Upper lobe of right lung (tissue), 1 donor: ENCODE measurements around the gene IL13. TPM values are rescaled to one million over a fixed set of nuclear protein-coding genes. Genes with fewer than 3 reads are reported as not detected.

ENCODE experiments used
- ATAC-seq: fragments of 200-7000 bp; cut with Tn5 transposase; one replicate; pipeline ENCODE4 v1.9.1; 2020; ENCODE audit warnings: mild to moderate bottlenecking, moderate library complexity
- DNase-seq: peaks from one replicate; pipeline ENCODE4 v3.0.0-alpha.2; 2020
- H3K27ac ChIP-seq: fragments of 200-600 bp; one replicate; pipeline ENCODE4 v1.8.0; 2022
- H3K27me3 ChIP-seq: fragments of 200-600 bp; one replicate; pipeline ENCODE4 v1.8.0; 2022; ENCODE audit warnings: mild to moderate bottlenecking
- H3K36me3 ChIP-seq: fragments of 200-600 bp; one replicate; pipeline ENCODE4 v1.8.0; 2022
- H3K4me1 ChIP-seq: fragments of 200-600 bp; one replicate; pipeline ENCODE4 v1.8.0; 2022
- H3K4me3 ChIP-seq: fragments of 200-600 bp; one replicate; pipeline ENCODE4 v1.8.0; 2022; ENCODE audit warnings: mild to moderate bottlenecking
- H3K9me3 ChIP-seq: fragments of 200-600 bp; one replicate; pipeline ENCODE4 v1.8.0; 2022
- CTCF ChIP-seq: fragments of 200-600 bp; IDR thresholded peaks from one replicate; pipeline ENCODE4 v1.8.0; 2022; ENCODE audit warnings: antibody characterized with exemption
- intact Hi-C: fragments of 100-400 bp; cut with DNase I; formaldehyde crosslinking; loops from one replicate; pipeline ENCODE4 v1.11.0; 2022
- total RNA-seq: library from RNA; stranded (reverse); fragmentation: NEBNext Ultra II Directional; extraction: Animal tissue kit (Norgen Biotek cat#: 25700); gene quantifications from one replicate; pipeline ENCODE4 v1.2.1, GENCODE V29; 2021
- donor health status: DM: no; HTN: yes; CAD: no; lungs with severe emphysema.

Gene IL13
- total RNA-seq, 1 donor from 2014 or later = not detected

GRCh38 chr5:132666310-132667123 is 8.5 kb downstream of the IL13 start:
- H3K4me1 ChIP-seq = peaks cover 3% of the 10 kb centered on the region
- H3K27ac ChIP-seq = no peak overlapping the region
- H3K36me3 ChIP-seq = no peaks in the 10 kb centered on the region
- no peaks in the 10 kb centered on the region for H3K27me3 ChIP-seq
- ATAC-seq (no peak), DNase-seq (no peak)
- intact Hi-C loops = no loop called here
- H3K9me3 ChIP-seq = no peaks in the 10 kb centered on the region
- no peak for TF ChIP-seq CTCF
- no peak overlapping the region for H3K4me3 ChIP-seq

DNA sequence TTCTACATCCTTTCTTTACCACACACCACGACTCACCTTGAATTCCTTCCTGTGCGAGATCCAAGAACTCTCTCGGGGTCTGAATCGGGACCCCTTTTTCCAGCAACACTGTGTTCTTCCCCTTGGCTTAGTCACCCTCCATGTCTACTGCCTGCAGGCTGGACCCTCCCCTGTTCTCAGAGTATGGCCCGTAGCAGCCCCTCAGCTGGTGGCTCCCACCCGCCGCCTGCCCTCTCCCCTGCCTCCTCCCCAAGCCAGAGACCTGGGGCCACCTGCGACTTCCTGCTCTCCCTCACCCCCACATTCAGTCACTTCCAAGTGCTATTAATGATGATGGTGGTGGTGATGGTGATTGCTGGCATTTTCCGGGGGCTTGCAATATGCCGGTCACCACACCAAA is 9.3 kb downstream of the IL13 start:
- no peaks in the 10 kb centered on the region for H3K27me3 ChIP-seq
- DNase-seq (no peak), ATAC-seq (no peak)
- intact Hi-C loops = no loop called here
- no peak for TF ChIP-seq CTCF
- H3K9me3 ChIP-seq = no peaks in the 10 kb centered on the region
- H3K4me1 ChIP-seq = peaks cover 3% of the 10 kb centered on the region
- no peak overlapping the region for H3K27ac ChIP-seq
- no peaks in the 10 kb centered on the region for H3K36me3 ChIP-seq
- H3K4me3 ChIP-seq = no peak overlapping the region

- no peak for DNase-seq
- H3K36me3 ChIP-seq = no peaks in the 10 kb centered on the region
- no peak for TF ChIP-seq CTCF
- H3K9me3 ChIP-seq = no peaks in the 10 kb centered on the region
- no peaks in the 10 kb centered on the region for H3K27me3 ChIP-seq
- no peak overlapping the region for H3K4me3 ChIP-seq
- peaks cover under 1% of the 10 kb centered on the region for H3K4me1 ChIP-seq
- intact Hi-C loops = no loop called here
- ATAC-seq = no peak
- no peak overlapping the region for H3K27ac ChIP-seq
Measured at GRCh38 chr5:132667761-132668705, 10.1 kb downstream of the IL13 start.

DNA sequence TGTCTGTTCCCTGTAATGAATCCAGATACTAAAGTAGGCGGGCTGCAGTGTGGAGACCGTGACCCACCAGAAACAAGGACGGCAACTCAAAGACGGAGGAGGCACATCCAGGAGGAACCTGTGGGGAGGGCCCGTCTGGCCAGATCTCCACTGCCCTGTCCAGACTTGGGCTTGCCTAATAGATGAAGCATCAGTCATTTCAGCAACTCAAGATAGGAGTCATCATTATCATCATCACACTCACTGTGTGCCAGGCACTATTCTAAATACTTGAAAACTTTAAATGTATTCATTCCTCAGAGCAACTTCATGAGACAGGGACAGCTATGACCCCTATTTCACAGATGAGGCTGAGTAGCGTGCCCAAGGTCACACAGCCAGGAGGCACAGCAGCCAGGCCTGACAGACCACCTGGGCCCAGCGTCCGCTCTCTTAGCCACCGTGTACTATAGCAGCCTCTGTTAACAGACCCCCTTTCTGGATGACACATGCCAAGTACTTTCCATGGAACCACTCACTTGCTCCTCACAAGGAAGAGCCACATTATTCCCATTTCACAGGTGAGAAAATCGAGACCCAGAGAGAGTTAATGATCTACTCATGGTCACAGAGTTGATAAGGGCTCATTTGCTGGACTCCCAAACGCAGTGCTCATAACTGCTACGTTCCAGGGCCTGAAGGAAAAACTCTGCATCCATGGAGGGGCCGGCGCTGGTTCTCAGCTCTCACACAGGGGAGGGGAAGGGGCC is 10.9 kb downstream of the IL13 start:
- TF ChIP-seq CTCF = no peak
- no peaks in the 10 kb centered on the region for H3K9me3 ChIP-seq
- no peak for ATAC-seq
- H3K27ac ChIP-seq = no peak overlapping the region
- intact Hi-C loops = no loop called here
- no peak overlapping the region for H3K4me3 ChIP-seq
- no peaks in the 10 kb centered on the region for H3K36me3 ChIP-seq
- DNase-seq = no peak
- peaks cover under 1% of the 10 kb centered on the region for H3K4me1 ChIP-seq
- no peaks in the 10 kb centered on the region for H3K27me3 ChIP-seq

DNA sequence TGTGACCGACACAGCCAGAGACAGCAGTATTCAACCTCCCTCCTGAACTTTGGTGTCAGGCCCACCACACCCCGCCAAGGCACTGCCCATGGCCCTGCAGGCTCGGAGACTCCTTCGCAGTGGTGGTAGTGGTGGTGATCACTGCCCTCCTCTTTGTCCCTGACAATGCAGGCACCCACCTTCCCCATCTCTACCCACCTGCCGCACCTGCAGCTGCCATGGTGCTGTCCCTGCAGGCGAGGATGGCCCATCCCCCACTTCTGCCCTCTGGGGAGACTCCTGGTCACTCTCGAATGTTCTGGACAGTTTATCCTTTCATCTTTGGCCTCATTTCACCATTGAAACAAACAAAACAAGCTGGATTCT is 11.5 kb downstream of the IL13 start:
- no peak for DNase-seq

More for the DNA sequence above, 11.5 kb downstream of the IL13 start:
- no peaks in the 10 kb centered on the region for H3K27me3 ChIP-seq
- no peaks in the 10 kb centered on the region for H3K36me3 ChIP-seq
- H3K4me3 ChIP-seq = no peak overlapping the region
- no peak for ATAC-seq
- no peaks in the 10 kb centered on the region for H3K9me3 ChIP-seq
- H3K27ac ChIP-seq = no peak overlapping the region
- intact Hi-C loops = no loop called here
- TF ChIP-seq CTCF = no peak
- peaks cover 5% of the 10 kb centered on the region for H3K4me1 ChIP-seq
